Ishikawa (cell line): Measurements from ENCODE around the gene OR8D2.

Experiments
- CEBPB ChIP-seq: IDR thresholded peaks from 2 replicates; pipeline ENCODE4 v1.6.1; 2012
- CREB1 ChIP-seq: IDR thresholded peaks from 2 replicates; pipeline ENCODE4 v1.6.1; 2012; ENCODE audit warnings: low read depth
- EGR1 ChIP-seq: IDR thresholded peaks from 2 replicates; pipeline ENCODE4 v1.6.1; 2012
- EP300 ChIP-seq: IDR thresholded peaks from 2 replicates; pipeline ENCODE4 v1.6.1; 2012; ENCODE audit warnings: borderline replicate concordance
- FOXM1 ChIP-seq: IDR thresholded peaks from 2 replicates; pipeline ENCODE4 v1.6.1; 2012; ENCODE audit warnings: low read depth, borderline replicate concordance
- NFIC ChIP-seq: IDR thresholded peaks from 2 replicates; pipeline ENCODE4 v1.6.1; 2012
- RAD21 ChIP-seq: IDR thresholded peaks from 2 replicates; pipeline ENCODE4 v1.6.1; 2012; ENCODE audit warnings: low read depth
- TAF1 ChIP-seq: IDR thresholded peaks from 2 replicates; pipeline ENCODE4 v1.6.1; 2012; ENCODE audit warnings: low read depth, mild to moderate bottlenecking
- TCF12 ChIP-seq: IDR thresholded peaks from 2 replicates; pipeline ENCODE4 v1.6.1; 2012; ENCODE audit warnings: low read depth
- TEAD4 ChIP-seq: IDR thresholded peaks from 2 replicates; pipeline ENCODE4 v1.6.1; 2012
- USF1 ChIP-seq: IDR thresholded peaks from 2 replicates; pipeline ENCODE4 v1.6.1; 2012
- YY1 ChIP-seq: IDR thresholded peaks from 2 replicates; pipeline ENCODE4 v1.6.1; 2012; ENCODE audit warnings: low read depth
- ZBTB7A ChIP-seq: IDR thresholded peaks from 2 replicates; pipeline ENCODE4 v1.6.1; 2012; ENCODE audit warnings: low read depth
- TF ChIP-seq, protein P1 (sequence below): IDR thresholded peaks from 2 replicates; pipeline ENCODE4 v1.6.1; 2012; ENCODE audit warnings: low read depth, mild to moderate bottlenecking
- TF ChIP-seq, protein P2 (sequence below): IDR thresholded peaks from 2 replicates; pipeline ENCODE4 v1.6.1; 2012

Gene OR8D2

DNA sequence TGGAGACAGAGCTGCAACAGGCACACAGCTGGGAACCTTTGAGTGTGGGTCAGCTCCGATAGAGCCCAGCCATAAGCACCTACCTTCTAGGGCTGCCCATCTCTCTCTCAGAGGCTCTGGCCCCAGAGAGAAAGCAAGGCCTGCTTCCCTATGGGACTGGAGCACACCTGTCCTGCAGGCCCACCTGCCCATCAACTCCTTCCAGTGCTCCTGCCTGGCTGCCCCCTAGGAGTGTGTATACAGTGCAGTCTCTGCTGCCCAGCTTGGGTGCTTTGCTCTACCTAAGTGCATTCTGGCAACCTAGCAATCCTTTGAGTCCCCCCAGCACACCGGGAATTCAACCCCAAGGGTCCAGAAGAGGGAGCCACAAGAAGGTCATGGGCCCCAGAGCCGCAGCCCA, 42.8 kb downstream of the OR8D2 start:
- TF ChIP-seq YY1, result no peak
- TF ChIP-seq FOXM1, result no peak
- no peak for TF ChIP-seq TEAD4

GRCh38 chr11:124276081-124276480, 43.9 kb downstream of the OR8D2 start:
- TF ChIP-seq EP300 (no peak), CREB1 (no peak), RAD21 (no peak), YY1 (no peak), NFIC (no peak), ZBTB7A (no peak), EGR1 (no peak), FOXM1 (no peak), CEBPB (no peak)
- TF ChIP-seq, protein P1, sequence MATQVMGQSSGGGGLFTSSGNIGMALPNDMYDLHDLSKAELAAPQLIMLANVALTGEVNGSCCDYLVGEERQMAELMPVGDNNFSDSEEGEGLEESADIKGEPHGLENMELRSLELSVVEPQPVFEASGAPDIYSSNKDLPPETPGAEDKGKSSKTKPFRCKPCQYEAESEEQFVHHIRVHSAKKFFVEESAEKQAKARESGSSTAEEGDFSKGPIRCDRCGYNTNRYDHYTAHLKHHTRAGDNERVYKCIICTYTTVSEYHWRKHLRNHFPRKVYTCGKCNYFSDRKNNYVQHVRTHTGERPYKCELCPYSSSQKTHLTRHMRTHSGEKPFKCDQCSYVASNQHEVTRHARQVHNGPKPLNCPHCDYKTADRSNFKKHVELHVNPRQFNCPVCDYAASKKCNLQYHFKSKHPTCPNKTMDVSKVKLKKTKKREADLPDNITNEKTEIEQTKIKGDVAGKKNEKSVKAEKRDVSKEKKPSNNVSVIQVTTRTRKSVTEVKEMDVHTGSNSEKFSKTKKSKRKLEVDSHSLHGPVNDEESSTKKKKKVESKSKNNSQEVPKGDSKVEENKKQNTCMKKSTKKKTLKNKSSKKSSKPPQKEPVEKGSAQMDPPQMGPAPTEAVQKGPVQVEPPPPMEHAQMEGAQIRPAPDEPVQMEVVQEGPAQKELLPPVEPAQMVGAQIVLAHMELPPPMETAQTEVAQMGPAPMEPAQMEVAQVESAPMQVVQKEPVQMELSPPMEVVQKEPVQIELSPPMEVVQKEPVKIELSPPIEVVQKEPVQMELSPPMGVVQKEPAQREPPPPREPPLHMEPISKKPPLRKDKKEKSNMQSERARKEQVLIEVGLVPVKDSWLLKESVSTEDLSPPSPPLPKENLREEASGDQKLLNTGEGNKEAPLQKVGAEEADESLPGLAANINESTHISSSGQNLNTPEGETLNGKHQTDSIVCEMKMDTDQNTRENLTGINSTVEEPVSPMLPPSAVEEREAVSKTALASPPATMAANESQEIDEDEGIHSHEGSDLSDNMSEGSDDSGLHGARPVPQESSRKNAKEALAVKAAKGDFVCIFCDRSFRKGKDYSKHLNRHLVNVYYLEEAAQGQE, result no peak
- TF ChIP-seq, protein P2, sequence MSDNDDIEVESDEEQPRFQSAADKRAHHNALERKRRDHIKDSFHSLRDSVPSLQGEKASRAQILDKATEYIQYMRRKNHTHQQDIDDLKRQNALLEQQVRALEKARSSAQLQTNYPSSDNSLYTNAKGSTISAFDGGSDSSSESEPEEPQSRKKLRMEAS, result no peak

DNA sequence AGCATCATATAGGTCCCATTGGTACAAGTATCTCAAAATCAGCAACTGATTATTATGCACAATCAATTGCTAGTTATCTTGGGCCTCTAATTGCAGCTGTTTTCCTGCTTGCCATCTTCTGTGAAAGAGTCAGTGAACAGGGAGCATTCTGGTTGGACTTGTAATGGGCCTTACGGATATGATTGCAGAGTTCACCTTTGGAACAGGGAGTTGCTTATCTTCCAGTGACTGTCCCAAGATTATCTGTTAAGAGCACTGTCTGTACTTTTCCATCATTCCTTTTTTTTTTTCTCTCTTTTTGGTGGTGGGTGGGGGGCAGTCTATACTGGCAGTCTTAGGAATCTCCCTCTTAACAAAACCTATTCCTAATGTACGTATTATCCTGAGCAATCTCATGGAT, 46.0 kb downstream of the OR8D2 start:
- no peak for TF ChIP-seq EP300
- TF ChIP-seq RAD21, result no peak
- no peak for TF ChIP-seq ZBTB7A
- TF ChIP-seq NFIC, result no peak
- TF ChIP-seq, protein P1, result no peak
- TF ChIP-seq FOXM1, result no peak
- TF ChIP-seq TAF1, result no peak
- TF ChIP-seq YY1, result no peak
- TF ChIP-seq EGR1, result no peak
- no peak for TF ChIP-seq CREB1
- no peak for TF ChIP-seq USF1
- no peak for TF ChIP-seq TEAD4
- TF ChIP-seq CEBPB, result no peak
- no peak for TF ChIP-seq TCF12
- TF ChIP-seq, protein P2, result no peak
